Measurements from ENCODE around the gene GALNTL6.

Gene GALNTL6

GRCh38 chr4:172517391-172517790, 704.2 kb downstream of the GALNTL6 start:
- DNase-seq (ENCODE audit: low read depth in 1 of 2, low spot score in 1 of 2): no peak

- DNase-seq (ENCODE audit: low read depth in 1 of 2, low spot score in 1 of 2): no peak
These were observed 708.0 kb downstream of the GALNTL6 start for GRCh38 chr4:172521248-172521647.

DNA sequence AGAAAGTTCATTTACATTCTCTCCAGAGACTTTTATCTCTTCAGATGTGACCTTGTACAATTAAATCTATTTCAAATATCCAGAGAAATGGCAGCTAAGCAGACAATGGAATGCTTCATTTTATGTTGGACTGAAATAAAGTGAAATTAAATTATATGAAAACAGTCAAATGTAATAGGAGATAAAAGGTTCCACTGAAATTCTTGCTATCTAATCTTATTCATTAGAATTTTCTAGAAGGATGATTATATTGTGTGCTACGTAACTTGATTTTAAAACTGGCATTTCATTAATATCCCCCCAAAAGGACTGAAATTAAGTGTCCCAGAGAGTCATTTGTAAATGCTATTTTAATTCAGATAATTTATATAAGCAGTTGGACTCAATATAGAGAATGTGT, 708.5 kb downstream of the GALNTL6 start:
- no peak for DNase-seq (ENCODE audit: low read depth in 1 of 2, low spot score in 1 of 2)

- no peak for DNase-seq (ENCODE audit: low read depth in 1 of 2, low spot score in 1 of 2)
These were observed 730.0 kb downstream of the GALNTL6 start for GRCh38 chr4:172543249-172543648.

GRCh38 chr4:172546782-172547181, 733.6 kb downstream of the GALNTL6 start:
- no peak for DNase-seq (ENCODE audit: low read depth in 1 of 2, low spot score in 1 of 2)

DNA sequence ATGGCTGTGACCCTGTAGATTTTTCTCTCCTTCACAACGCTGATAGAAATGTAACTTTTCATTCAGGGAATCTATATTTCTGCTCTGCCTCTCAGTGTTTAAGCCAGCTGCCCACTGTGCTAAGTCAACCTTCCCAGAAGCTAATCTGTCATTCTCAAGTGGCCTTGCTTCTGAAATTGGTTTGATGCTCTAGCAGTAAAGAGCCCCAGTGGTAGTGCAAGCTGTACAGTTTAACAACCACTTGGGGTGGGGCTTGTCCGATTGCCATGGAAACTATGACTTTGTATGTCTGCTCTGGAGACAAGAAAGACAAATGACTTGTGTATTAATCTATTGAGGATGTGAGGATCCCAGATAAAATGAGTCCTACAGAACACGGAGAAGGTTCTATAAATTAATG, 734.5 kb downstream of the GALNTL6 start:
- DNase-seq (ENCODE audit: low read depth in 1 of 2, low spot score in 1 of 2): no peak

GRCh38 chr4:172553216-172553615, 740.0 kb downstream of the GALNTL6 start:
- no peak for DNase-seq (ENCODE audit: low read depth in 1 of 2, low spot score in 1 of 2)

GRCh38 chr4:172554588-172554987, 741.4 kb downstream of the GALNTL6 start:
- DNase-seq (ENCODE audit: low read depth in 1 of 2, low spot score in 1 of 2): no peak

- DNase-seq (ENCODE audit: low read depth in 1 of 2, low spot score in 1 of 2): no peak
These were observed 742.5 kb downstream of the GALNTL6 start for GRCh38 chr4:172555725-172556124.

DNA sequence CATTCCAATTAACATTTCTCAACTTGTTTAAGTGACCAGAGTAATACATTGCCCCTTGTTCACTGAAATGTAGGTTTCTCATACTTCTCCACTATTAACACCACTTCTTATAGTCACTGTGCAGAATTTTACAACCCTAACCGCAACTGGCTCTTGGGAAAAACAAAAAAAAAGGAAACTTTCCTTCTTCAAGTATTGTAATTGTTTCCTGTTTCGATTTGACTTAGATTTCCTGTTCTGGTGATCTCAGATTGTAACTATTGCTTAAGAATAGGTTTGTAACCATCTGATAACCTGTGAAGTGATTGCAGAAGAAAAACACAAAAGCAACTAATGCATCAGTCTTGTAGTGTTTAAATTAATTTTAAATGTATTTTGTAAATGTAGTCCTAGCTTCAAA, 760.7 kb downstream of the GALNTL6 start:
- DNase-seq (ENCODE audit: low read depth in 1 of 2, low spot score in 1 of 2): no peak

- no peak for DNase-seq (ENCODE audit: low read depth in 1 of 2, low spot score in 1 of 2)
These were observed 765.5 kb downstream of the GALNTL6 start for GRCh38 chr4:172578712-172579111.

- DNase-seq (ENCODE audit: low read depth in 1 of 2, low spot score in 1 of 2): no peak
These were observed 771.6 kb downstream of the GALNTL6 start for GRCh38 chr4:172584816-172585215.

DNA sequence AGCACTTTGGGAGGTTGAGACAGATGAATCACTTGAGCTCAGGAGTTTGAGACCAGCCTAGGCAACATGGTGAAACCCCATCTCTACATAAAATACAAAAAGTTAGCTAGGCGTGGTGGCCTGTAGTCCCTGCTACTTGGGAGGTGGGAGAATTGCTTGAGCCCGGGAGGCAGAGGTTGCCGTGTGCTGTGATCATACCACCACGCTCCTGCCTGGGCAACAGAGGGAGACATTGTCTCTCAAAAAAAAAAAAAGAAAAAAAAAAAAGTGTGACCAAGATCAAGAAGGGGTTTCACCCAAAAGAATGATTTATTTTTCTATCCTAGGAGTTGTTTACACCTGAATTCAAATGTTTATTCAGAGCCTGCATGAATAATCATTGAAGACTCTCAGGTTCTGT, 783.0 kb downstream of the GALNTL6 start:
- no peak for DNase-seq (ENCODE audit: low read depth in 1 of 2, low spot score in 1 of 2)

- DNase-seq (ENCODE audit: low read depth in 1 of 2, low spot score in 1 of 2): no peak
These were observed 786.4 kb downstream of the GALNTL6 start for GRCh38 chr4:172599554-172599953.

DNA sequence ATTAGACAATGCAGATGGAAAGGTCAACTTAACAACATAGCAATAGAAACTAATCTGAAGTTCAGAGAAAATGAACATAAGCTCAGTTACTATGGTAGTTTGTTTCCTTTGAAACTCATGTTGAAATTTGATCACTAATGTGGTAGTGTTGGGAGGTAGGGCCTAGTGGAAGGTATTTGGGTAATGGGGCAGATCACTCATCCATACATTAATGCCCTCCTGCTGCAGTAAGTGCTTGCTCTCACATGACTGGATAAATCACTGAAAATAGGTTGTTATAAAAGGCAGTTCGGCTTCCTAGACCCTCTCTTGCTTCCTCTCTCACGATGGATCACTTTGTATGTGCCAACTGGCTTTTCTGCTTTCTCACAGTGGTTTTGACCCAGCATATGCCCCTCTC, 788.0 kb downstream of the GALNTL6 start:
- no peak for DNase-seq (ENCODE audit: low read depth in 1 of 2, low spot score in 1 of 2)

DNA sequence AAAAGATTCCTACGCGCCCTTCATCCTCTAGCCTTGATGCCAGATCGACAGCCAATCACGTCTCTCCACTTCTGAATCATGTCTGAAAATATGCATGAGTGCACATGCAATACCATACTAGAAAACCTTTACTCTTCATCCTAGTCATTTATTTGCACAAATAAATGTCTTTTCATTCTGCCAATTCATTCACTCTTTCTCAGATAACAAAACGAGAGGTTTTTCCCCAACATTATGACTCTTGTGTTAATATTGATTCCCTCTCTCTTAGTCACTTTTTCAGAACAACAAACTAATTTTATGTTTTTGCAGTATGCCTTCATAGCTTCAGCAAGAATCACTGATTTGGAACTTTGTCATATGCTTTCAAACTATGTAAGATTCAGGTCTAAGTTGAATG, 806.0 kb downstream of the GALNTL6 start:
- no peak for DNase-seq (ENCODE audit: low read depth in 1 of 2, low spot score in 1 of 2)

GRCh38 chr4:172619798-172620197, 806.6 kb downstream of the GALNTL6 start:
- no peak for DNase-seq (ENCODE audit: low read depth in 1 of 2, low spot score in 1 of 2)

- DNase-seq (ENCODE audit: low read depth in 1 of 2, low spot score in 1 of 2): no peak
These were observed 815.1 kb downstream of the GALNTL6 start for GRCh38 chr4:172628263-172628662.

- DNase-seq (ENCODE audit: low read depth in 1 of 2, low spot score in 1 of 2): no peak
These were observed 817.1 kb downstream of the GALNTL6 start for GRCh38 chr4:172630280-172630679.

- DNase-seq (ENCODE audit: low read depth in 1 of 2, low spot score in 1 of 2): no peak
These were observed 818.6 kb downstream of the GALNTL6 start for GRCh38 chr4:172631832-172632231.

- no peak for DNase-seq (ENCODE audit: low read depth in 1 of 2, low spot score in 1 of 2)
These were observed 835.3 kb downstream of the GALNTL6 start for GRCh38 chr4:172648471-172648870.

DNA sequence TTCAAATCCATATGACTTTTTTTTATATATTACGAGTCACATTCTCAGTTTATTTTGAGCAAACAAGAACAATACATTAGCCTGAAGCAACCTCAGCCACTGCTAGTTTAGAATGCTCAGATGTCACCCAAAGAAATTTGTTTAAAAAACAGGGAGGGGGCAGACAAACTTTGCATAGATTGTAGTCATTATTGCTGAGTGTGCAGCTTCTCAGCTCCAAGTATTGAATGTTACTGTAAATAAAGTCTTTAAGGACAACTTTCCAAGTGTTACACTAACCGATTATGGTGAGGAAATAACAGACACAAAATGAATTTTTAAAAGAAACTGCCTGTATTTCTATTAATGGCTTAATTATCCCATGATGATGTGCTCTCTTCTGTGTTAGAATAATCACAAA, 835.9 kb downstream of the GALNTL6 start:
- no peak for DNase-seq (ENCODE audit: low read depth in 1 of 2, low spot score in 1 of 2)

- DNase-seq (ENCODE audit: low read depth in 1 of 2, low spot score in 1 of 2): no peak
These were observed 837.7 kb downstream of the GALNTL6 start for GRCh38 chr4:172650758-172651530.
